HG03159 (cell line): ENCODE measurements around the gene WNT6.

ENCODE experiments used
- ATAC-seq: cut with Tn5 transposase; IDR thresholded peaks from one replicate; pipeline ENCODE4 v1.9.1; 2021; ENCODE audit warnings: mild to moderate bottlenecking, moderate library complexity; ENCODE audit not compliant: unreplicated experiment

Gene WNT6

DNA sequence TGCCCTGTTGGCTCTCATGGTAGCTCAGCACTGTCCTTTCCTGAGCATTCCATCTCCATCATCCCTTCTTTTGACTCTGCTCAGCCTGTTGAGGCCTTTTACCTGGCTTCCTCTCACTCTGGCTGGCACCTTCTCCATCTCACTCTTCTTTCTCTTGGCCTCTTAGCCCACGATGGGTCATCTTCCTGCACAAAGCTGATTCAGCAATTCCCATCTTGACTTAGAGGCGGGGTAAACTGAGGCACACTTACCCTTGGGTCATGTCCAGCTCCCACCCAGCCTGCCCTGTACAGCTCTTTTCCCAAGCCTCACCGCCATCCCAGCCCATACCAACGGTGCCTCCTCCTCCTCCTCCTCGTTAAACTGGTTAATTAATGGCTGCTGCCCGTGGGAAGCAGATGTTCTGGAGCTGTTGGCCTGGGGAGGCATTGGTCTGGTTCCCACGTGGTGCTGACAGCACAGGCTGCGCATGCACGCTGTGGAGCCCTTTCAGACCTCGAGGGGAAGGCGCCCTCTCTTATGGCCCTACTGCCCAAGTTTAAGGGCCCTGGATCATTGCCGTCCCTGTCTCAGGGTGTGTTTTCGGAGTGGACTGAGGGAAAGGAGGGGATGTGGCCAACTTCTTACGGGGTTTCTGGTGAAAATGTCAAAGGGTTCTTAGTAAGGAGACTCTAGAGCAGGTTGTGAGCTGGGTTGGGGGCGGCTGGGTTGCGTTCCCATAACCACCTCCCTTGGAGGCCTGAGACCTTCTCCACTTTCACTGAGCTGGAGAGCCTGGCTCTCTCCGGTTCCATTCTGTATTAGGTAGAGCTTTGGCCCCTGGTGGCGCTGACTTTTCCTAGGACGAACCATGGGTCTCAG is 31.9 kb downstream of the WNT6 start:
- no peak for ATAC-seq

GRCh38 chr2:218892693-218893348 is 33.2 kb downstream of the WNT6 start:
- ATAC-seq, result peak; percentile 46

DNA sequence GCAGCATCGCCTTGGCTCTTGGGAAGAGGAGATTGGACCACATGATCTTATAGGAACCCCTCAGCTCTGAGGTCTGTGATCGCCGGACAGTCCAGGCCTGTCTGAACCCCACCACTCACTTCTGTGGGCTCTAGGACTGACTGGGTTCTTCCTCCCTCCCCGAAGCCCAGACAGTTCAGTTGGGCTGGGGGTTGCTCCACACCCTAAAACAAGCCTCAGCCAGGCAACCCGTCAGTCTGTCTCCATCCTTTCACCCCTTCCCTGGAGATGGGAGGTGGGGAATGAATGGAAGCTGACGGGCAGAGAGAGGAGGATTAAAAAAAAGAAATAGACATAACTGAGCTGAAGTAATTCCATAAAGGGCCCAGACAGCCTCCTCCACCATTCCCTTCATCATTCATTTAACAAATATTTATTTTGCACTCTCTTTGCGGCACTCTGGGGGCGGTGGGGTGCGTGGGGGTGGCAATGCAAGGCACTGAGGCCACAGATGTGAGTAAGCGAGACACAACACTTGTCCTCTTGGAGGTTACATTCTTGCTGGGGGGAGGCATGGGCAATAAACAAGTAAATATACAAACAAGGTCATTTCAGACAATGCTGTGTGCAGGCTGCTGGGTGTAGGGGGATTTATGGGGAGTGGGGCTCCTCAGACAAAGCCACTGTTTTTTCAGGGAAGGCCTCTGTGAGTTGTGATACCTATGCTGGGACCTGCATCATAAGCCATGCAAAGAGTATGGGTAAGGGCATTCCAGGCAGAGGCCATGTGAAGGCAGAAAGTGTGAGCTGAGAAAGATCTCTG is 33.9 kb downstream of the WNT6 start:
- no peak for ATAC-seq

DNA sequence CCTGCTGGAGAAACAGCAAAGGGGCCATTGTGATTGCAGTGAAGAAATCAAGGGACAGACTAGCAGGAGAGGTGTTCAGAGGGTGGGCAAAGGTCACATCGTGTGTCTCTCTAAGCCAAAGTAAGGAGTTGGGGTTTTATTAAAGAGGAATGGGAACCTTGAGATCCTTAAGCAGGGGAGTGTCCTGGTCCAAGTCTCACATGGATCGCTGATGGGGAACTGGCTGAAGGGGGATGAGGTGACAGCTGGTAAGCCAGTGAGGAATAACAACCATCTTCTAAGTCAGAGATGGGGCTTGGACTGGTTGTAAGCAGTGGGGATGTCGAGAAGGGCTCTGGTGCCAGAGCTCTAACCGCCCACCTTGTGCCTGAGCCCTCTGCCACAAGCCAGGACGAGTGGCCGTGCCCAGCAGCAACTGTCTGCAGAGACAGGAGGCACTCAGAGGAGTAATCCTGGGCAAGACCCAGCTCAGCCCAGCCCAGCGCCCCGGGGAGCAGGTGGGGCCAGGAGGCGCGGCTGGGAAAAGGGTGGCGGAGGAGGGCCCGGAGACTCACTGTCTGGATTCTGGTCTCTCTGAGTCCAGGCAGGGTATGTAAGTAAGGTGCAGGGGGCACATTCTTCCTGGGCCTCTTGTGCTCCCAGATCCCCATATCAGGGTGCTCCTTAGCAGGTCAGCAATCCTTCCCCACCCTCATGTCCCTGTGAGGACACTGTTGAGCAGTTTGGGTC is 34.7 kb downstream of the WNT6 start:
- no peak for ATAC-seq

DNA sequence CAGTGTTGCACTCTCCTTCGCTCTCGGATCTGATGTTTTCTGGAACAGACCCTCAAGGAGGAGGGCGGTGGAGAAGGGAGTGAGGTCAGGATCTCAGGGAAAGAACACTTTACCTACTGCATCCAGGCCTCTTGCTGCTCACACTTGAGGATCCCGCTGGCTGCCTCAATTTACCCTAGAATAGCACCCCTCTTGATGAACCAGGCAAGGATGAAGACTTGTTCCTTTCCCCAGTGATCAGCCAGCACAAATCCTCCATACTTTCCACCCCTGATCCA is 35.2 kb downstream of the WNT6 start:
- ATAC-seq, result no peak

GRCh38 chr2:218895326-218895725 is 35.7 kb downstream of the WNT6 start:
- no peak for ATAC-seq

DNA sequence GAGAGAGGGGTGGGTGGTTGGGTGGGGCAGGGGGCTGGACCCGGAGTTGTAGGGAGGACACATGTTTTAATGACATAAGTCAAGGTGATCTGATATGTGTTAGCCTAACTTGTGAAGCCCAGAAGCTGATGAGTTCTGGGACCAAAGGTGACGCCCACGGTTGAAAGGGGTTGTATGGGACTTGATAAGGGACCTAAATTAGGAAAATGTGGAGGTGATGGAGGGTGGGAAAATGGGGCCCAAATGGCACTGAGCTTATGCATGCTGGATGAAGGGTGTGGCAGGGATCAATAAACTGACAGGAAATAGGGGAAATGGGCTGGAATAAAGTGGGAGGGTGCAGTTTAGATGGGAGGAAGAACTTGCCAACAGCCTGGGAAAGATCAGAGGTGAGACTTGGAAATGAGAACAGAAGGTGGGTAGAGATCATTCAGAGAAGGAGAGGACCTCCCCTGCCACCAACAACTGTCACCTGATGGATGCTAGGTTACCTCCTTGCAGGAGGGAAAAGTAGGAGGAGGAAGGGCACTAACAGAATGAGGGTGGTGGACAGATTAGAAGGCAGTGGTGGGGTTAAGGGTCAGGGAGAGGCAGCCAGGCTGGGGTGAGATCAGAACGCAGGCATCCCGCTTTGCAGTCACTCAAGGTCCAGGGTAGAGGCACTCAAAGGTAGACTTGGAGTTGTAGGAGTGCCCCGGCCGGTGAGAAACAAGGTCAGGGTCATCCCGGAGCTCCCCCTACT is 36.3 kb downstream of the WNT6 start:
- ATAC-seq, result peak; percentile 13

DNA sequence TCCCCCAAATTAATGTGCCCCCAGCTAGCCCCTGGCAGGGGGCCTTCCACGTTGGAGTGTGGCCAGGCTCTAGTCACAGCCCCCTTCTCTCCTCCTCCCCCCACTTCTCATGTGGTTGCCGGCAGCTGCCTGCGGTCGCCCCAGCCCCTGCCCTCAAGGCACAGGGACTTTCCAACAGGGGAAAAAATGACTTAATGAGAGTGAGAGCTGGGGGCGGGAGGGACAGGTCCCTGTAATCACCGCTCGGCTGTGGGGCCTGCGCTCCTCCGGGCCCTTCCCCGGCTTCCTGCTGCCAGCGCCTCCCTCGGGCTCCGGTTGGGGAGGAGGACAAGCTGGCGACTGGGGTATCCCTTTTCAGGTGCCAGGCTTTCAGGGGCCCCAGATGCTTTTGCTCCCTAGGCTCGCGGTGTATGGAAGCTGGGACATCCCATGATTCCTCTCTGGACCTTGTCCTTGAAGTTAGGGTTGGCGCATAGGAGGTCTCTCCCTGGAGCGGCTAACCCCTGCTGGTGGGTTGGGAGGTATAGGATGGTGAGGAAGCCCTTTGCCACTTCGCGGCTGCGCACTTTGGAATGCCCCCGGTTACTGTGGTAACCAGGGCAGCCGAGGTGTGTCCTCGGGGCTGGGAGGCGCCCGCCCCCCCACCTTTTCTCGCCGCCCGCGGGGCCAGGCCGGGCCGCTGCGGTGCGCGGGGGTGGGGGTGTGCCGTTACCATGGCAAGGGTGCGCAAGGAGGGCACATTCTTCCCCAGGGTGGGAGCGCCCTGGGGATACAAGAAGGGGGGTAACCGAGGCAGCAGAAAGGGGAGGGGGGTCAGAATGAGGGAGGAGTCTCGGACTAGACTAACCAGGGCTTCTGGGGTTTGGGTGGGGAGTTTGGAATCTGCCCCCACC is 37.1 kb downstream of the WNT6 start:
- peak; percentile 59 for ATAC-seq

DNA sequence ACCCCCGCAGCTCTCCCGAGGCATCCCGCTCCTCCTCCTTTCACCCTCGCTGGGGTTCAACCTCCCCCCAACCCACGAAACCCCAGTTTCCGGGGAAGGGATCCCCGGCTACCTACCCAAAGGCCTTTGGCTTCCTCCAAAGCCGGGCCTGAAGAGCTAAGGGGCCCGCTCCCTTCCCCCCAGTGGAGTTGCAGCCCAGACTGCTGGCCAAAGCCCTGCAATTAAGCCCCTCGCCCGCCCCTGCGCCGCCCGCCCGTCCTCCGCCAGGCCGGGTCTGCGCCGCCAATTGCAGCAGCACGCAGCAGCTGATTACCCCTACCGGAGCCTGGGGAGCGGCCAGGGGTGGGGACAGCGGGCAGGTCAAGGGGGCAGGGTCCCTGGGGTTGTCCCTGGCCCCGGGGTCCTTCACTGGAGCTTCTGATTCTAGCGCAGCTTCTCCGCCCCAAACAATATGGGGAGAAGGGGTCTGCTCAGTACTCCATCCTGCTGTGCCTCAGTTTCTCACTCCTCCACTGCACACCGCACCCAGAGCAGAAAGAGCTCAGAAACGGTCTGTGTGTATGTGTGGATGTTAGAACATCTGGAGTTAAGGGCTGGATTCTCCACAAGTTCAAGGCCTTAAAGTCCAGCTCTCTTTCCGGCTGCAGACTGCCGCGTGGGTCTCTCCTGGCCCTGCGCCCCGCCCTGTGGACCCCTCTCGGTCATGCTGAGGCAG is 37.9 kb downstream of the WNT6 start:
- no peak for ATAC-seq

DNA sequence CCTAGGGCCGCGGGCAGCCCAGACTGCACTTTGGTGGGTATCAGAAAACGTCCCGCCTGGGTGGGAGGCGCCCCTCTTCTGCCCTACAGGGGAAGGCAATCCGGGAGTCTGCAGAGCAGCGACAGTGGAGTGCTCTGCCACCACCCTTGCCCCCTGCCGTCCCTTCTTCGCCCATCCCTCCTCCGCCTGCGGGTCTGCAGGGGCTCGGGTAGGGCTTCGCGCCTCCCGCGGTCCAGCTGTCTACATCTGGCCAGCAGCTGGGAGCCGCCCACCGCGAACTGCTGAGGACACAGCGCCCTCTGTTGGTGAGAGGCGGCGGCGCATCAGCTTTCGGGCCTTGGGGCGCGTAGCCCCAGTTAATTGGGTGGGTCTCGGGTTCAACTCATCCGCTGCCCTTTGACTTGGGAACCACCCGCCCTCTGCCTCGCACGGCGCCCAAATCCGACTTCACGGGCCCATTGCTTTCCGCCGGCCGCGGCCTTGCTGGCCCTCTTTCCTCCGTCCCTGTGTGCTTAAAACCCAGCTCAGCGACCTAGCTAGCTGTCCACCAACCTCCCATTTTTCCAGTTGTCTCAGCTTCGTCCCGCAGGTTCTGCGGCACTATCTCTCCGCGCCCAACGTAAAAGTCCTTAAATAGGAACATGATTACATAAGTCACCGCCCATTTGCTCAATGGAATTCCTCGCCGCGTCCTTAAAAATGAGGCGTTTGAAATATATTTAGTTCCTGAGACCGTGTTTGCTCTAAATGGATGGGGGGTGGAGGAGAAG is 38.7 kb downstream of the WNT6 start:
- peak; percentile 31 for ATAC-seq

DNA sequence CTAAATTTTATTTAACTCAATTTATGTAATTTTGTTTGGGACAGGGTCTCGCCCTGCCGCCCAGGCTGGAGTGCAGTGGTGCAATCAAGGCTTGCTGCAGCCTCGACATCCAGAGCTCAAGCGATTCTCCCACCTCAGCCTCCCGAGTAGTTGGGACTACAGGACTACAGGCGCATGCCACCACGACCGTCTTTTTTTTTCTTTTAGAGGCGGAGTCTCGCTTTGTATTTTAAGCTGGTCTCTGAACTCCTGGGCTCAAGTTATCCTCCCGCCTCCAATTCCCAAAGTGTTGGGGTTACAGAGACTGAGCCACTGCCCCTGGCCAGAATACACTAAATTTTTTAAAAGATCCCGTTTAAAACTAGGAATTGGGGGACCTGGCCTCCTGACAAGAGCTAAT is 39.5 kb downstream of the WNT6 start:
- no peak for ATAC-seq

- no peak for ATAC-seq
Measured at GRCh38 chr2:218902427-218902826, 42.8 kb downstream of the WNT6 start.

GRCh38 chr2:218904176-218904575 is 44.6 kb downstream of the WNT6 start:
- no peak for ATAC-seq

- peak; percentile 95 for ATAC-seq
Measured at GRCh38 chr2:218908721-218909619, 49.4 kb downstream of the WNT6 start.

DNA sequence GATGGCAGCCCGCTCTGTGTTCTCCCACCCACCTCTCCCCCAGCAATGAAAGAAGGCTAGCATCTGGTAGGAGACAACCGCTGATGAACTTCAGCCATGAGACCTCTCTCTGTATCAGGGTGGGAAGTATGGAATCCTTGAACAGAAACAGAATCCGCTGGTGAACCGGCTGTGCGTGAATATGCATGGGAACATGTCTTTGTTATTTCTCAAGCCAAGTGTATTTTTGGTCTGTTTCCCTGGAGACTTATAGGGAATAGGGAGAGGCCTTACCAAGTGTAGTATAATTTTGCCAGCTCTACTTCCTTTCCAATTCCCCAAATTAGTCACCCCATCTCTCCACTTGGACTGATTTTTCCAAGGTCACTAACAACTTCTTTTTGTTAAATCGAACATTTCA is 51.1 kb downstream of the WNT6 start:
- ATAC-seq, result no peak

- no peak for ATAC-seq
Measured at GRCh38 chr2:218920504-218920903, 60.9 kb downstream of the WNT6 start.
